ENCODE results near the gene KIRREL3.

KIRREL3 gene

GRCh38 chr11:126433989-126434949 is 566.3 kb downstream of the KIRREL3 start:
- DNase-seq (ENCODE audit: low read depth in 1 of 2, low spot score in 1 of 2) = no peak
- no peaks in the 10 kb centered on the region for H3K27me3 ChIP-seq (ENCODE audit: insufficient read depth, poor library complexity, severe bottlenecking)
- no peak overlapping the region for H3K4me3 ChIP-seq (replicated peaks; ENCODE audit: insufficient read depth, low read length)
- TF ChIP-seq POLR2AphosphoS5 (IDR thresholded peaks at IDR 0.05; ENCODE audit: low read depth) = no peak
- no peak for TF ChIP-seq GABPA (IDR thresholded peaks at IDR 0.05; ENCODE audit: low read depth)
- no peak for TF ChIP-seq SPI1 (IDR thresholded peaks at IDR 0.05; ENCODE audit: borderline replicate concordance, low read depth)
- TF ChIP-seq, protein P1, sequence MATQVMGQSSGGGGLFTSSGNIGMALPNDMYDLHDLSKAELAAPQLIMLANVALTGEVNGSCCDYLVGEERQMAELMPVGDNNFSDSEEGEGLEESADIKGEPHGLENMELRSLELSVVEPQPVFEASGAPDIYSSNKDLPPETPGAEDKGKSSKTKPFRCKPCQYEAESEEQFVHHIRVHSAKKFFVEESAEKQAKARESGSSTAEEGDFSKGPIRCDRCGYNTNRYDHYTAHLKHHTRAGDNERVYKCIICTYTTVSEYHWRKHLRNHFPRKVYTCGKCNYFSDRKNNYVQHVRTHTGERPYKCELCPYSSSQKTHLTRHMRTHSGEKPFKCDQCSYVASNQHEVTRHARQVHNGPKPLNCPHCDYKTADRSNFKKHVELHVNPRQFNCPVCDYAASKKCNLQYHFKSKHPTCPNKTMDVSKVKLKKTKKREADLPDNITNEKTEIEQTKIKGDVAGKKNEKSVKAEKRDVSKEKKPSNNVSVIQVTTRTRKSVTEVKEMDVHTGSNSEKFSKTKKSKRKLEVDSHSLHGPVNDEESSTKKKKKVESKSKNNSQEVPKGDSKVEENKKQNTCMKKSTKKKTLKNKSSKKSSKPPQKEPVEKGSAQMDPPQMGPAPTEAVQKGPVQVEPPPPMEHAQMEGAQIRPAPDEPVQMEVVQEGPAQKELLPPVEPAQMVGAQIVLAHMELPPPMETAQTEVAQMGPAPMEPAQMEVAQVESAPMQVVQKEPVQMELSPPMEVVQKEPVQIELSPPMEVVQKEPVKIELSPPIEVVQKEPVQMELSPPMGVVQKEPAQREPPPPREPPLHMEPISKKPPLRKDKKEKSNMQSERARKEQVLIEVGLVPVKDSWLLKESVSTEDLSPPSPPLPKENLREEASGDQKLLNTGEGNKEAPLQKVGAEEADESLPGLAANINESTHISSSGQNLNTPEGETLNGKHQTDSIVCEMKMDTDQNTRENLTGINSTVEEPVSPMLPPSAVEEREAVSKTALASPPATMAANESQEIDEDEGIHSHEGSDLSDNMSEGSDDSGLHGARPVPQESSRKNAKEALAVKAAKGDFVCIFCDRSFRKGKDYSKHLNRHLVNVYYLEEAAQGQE (IDR thresholded peaks at IDR 0.05; ENCODE audit: insufficient replicate concordance, low read depth) = no peak
- TF ChIP-seq CTCF (IDR thresholded peaks at IDR 0.05; ENCODE audit: insufficient read depth, low read length) = no peak
- H3K27ac ChIP-seq (replicated peaks) = no peak overlapping the region

DNA sequence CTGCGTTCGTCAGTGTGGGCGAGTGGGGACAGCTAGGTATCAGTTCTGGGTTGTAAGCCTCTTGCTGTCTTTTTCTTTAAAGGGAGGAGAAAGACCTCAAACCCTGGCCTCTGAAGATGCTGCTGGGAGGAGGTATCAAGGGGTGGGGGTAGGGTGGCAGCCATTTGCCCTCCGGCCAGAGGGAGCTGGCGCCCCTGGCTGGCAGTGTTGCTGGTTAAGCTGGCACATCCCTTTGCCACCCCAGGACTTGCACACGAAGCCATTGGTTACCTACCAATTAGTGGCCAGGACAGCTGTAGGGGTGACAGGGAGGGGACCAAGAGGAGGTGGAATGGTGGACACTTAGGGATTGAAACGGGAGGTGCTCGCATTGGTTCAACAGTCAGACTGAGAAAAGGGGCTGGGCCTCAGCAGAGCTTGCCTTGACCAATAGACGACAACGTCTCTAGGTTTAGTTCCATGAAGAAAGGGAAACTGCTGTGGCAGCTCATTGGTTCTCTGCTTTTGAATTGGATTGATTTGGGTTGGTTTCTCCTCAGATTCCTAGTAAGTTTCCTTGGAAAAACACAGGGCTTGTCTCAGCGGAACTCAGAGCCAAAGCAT is 567.2 kb downstream of the KIRREL3 start:
- TF ChIP-seq CTCF (IDR thresholded peaks at IDR 0.05; ENCODE audit: insufficient read depth, low read length) (no peak), POLR2AphosphoS5 (IDR thresholded peaks at IDR 0.05; ENCODE audit: low read depth) (no peak), GABPA (IDR thresholded peaks at IDR 0.05; ENCODE audit: low read depth) (no peak), SPI1 (IDR thresholded peaks at IDR 0.05; ENCODE audit: borderline replicate concordance, low read depth) (no peak)
- TF ChIP-seq, protein P1 (IDR thresholded peaks at IDR 0.05; ENCODE audit: insufficient replicate concordance, low read depth) = no peak
- DNase-seq (ENCODE audit: low read depth in 1 of 2, low spot score in 1 of 2) = no peak

GRCh38 chr11:126432525-126432924 is 568.0 kb downstream of the KIRREL3 start:
- Histone ChIP-seq H3K27ac (replicated peaks) (no peak overlapping the region), H3K4me3 (replicated peaks; ENCODE audit: insufficient read depth, low read length) (no peak overlapping the region), H3K27me3 (ENCODE audit: insufficient read depth, poor library complexity, severe bottlenecking) (no peaks in the 10 kb centered on the region)
- TF ChIP-seq, protein P1 (IDR thresholded peaks at IDR 0.05; ENCODE audit: insufficient replicate concordance, low read depth) = no peak
- TF ChIP-seq SPI1 (IDR thresholded peaks at IDR 0.05; ENCODE audit: borderline replicate concordance, low read depth) (no peak), POLR2AphosphoS5 (IDR thresholded peaks at IDR 0.05; ENCODE audit: low read depth) (no peak), GABPA (IDR thresholded peaks at IDR 0.05; ENCODE audit: low read depth) (no peak), CTCF (IDR thresholded peaks at IDR 0.05; ENCODE audit: insufficient read depth, low read length) (no peak)
- DNase-seq (ENCODE audit: low read depth in 1 of 2, low spot score in 1 of 2) = no peak

More for the DNA sequence above, 567.2 kb downstream of the KIRREL3 start:
- Histone ChIP-seq H3K27me3 (ENCODE audit: insufficient read depth, poor library complexity, severe bottlenecking) (no peaks in the 10 kb centered on the region), H3K27ac (replicated peaks) (no peak overlapping the region), H3K4me3 (replicated peaks; ENCODE audit: insufficient read depth, low read length) (no peak overlapping the region)

Data from HL-60 (cell line).